Stimulated activated CD4-positive, alpha-beta T cell treated with anti-CD3 and anti-CD28 coated beads, Interleukin-4, amount 100 ng/mL, for 24 hours (primary cell): ENCODE measurements around the gene PUSL1.

ENCODE experiments used
- DNase-seq: peaks from one replicate; pipeline ENCODE4 v3.0.0-alpha.2; 2020

The PUSL1 gene

GRCh38 chr1:1356796-1357401 lies 48.5 kb downstream of the PUSL1 start:
- DNase-seq = no peak

GRCh38 chr1:1357871-1358432 lies 49.6 kb downstream of the PUSL1 start:
- no peak for DNase-seq

GRCh38 chr1:1358433-1359271 lies 50.3 kb downstream of the PUSL1 start, which contains the start of gene MXRA8:
MXRA8 (minus strand) TSS chr1:1358555; CDS start chr1:1358504, 51 bp downstream.
- no peak for DNase-seq

GRCh38 chr1:1359308-1359663 lies 50.9 kb downstream of the PUSL1 start:
- DNase-seq = no peak

GRCh38 chr1:1359664-1360468 lies 51.5 kb downstream of the PUSL1 start:
- DNase-seq = no peak

- DNase-seq = no peak
These were observed 52.2 kb downstream of the PUSL1 start for GRCh38 chr1:1360506-1361169.
